ENCODE measurements around the gene TMEM220. TPM values are rescaled to one million over a fixed set of nuclear protein-coding genes. Genes with fewer than 3 reads are reported as not detected.

The TMEM220 gene
- total RNA-seq, 3 donors from 2014 or later (not counting 1 experiment from before 2014, with no cell fraction given), result 0.97 to 2.2 (median 1.4) TPM

Other genes with a start within 250 kb of the TMEM220 start
- gene MYH1, start 211.5 kb downstream of the TMEM220 start, total RNA-seq, result not detected
- not detected for gene MYH2, start 180.4 kb downstream of the TMEM220 start, total RNA-seq
- 1 to 10 TPM; 4.3 to 6.6 (median 6.2) TPM for gene MYH3, start 72.7 kb downstream of the TMEM220 start, total RNA-seq
- gene SCO1, start 32.5 kb downstream of the TMEM220 start, total RNA-seq, result 10 to 100 TPM; 13.4 to 22.9 (median 18.8) TPM
- gene ADPRM, start 32.4 kb downstream of the TMEM220 start, total RNA-seq, result 10 to 100 TPM in 1 of 3 donors, 1 to 10 TPM in 2; 9.5 to 10.7 (median 9.5) TPM
- gene TMEM238L, start 74.1 kb upstream of the TMEM220 start, total RNA-seq, result not detected
- gene PIRT, start 108.1 kb upstream of the TMEM220 start, total RNA-seq, result not detected

Data from natural killer cell (primary cell).